ENCODE results near the gene MAD2L2.
A peak's percentile ranks its signal among the peaks of the same experiment; 100 is the strongest.

MAD2L2 gene

DNA sequence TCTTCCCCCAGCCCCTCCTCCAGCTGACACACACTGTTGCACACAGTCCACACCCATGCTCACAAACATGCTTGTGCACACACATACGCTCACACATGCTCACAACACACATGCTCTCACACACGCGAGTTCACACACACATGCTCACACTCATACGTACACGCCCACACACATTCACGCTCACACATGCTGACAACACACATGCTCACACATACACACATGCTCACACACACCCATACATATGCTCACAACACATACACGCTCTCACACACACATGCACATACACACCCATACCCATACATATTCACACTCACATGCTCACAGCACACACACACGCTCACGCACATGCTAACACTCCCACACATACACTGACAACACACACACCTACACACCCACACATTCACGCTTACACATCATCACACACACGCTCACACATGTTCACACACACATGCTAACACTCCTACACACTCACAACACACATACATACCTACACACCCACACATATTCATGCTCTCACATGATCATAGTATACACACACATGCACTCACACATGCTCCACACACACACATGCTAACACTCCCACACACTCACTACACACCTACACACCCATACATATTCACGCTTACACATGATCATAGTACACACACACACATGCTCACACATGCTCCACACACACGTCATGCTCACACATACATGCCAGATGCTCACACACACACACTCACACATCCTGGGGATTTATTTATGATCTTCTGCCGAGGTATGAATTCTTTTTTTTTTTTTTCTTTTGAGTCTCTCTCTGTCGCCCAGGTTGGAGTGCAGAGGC lies 21.2 kb upstream of the MAD2L2 start:
- Histone ChIP-seq H2BK120ac (ENCODE audit: low read depth, low read length) (peak overlapping the region; percentile 70), H3K9me3 (replicated peaks in 1 of 2; ENCODE audit: control insufficient read depth in 2 of 2, insufficient read depth in 1 of 2, low read depth in 1 of 2, low read length in 2 of 2) (peaks cover 0 to 6% of the 10 kb centered on the region in 2 donors), H3K4me2 (ENCODE audit: insufficient read depth, low read length, poor library complexity, severe bottlenecking) (no peak overlapping the region), H2BK5ac (ENCODE audit: low read length) (no peak overlapping the region), H4K91ac (ENCODE audit: low read depth, low read length, poor library complexity) (peak overlapping the region; percentile 60), H3K4me3 (ENCODE audit: low read length in 2 of 2) (peak overlapping the region in 1 of 2 donors; percentile 62), H3K27me3 (ENCODE audit: control insufficient read depth in 3 of 3, insufficient read depth in 3 of 3, low read depth in 1 of 3, low read length in 3 of 3) (peaks cover 0 to 3% (median 0%) of the 10 kb centered on the region in 3 experiments), H3K9ac (ENCODE audit: low read depth, low read length, poor library complexity) (peak overlapping the region; percentile 91), H3K36me3 (replicated peaks in 1 of 2; ENCODE audit: control insufficient read depth in 2 of 2, insufficient read depth in 2 of 2, low read length in 2 of 2) (peaks cover 6 to 17% of the 10 kb centered on the region in 2 donors), H4K8ac (ENCODE audit: low read depth, low read length) (no peak overlapping the region), H3K4me1 (ENCODE audit: control insufficient read depth in 2 of 2, insufficient read depth in 1 of 2, low read depth in 1 of 2, low read length in 2 of 2) (peaks cover 43 to 44% of the 10 kb centered on the region in 2 donors), H3K27ac (replicated peaks; ENCODE audit: low read length) (peak overlapping the region; percentile 25), H2BK15ac (ENCODE audit: low read length) (peak overlapping the region; percentile 75), H3K23ac (ENCODE audit: low read depth, low read length, poor library complexity) (peak overlapping the region; percentile 66), H2AK5ac (ENCODE audit: low read depth, low read length) (peak overlapping the region; percentile 54), H3K14ac (ENCODE audit: low read length) (peak overlapping the region; percentile 99), H3K79me1 (ENCODE audit: low read depth, low read length) (peaks cover 6% of the 10 kb centered on the region), H2AFZ (ENCODE audit: low read length) (no peak overlapping the region), H3K18ac (ENCODE audit: low read length) (peak overlapping the region; percentile 91), H3K4ac (ENCODE audit: low read length) (peak overlapping the region; percentile 95), H2BK12ac (ENCODE audit: low read length) (peak overlapping the region; percentile 95)
- whole genome bisulfite sequencing, 2 donors (ENCODE audit: extremely low coverage in 2 of 2, insufficient read length in 2 of 2, insufficient replicate concordance in 1 of 2), result 100% methylated on average over 2 to 8 of the region's 15 CpGs
- no peak for DNase-seq (ENCODE audit: low spot score)

DNA sequence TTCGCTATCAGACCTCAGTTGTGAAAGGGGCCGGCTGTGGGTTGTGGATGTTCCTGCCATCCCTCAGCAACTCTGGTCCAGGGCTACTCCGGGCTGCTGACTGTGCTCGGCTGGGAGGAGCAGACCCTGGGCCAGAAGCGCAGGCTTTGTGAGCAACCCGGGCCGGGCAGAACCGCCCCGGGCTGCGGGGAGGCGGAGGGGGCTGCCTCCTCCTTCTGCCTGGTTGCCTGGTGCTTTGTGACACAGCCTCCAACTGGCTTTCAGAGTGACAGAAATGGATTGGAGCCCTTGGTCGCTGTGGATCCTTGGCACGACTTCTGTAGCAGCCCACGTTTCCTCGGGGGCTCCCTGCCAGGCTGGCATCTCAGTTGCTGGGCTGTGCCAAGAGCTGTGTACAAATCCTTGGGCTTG lies 20.6 kb upstream of the MAD2L2 start:
- Histone ChIP-seq H3K14ac (ENCODE audit: low read length) (peak overlapping the region; percentile 99), H4K91ac (ENCODE audit: low read depth, low read length, poor library complexity) (peak overlapping the region; percentile 60), H2BK12ac (ENCODE audit: low read length) (peak overlapping the region; percentile 95), H4K8ac (ENCODE audit: low read depth, low read length) (no peak overlapping the region), H3K27me3 (ENCODE audit: control insufficient read depth in 3 of 3, insufficient read depth in 3 of 3, low read depth in 1 of 3, low read length in 3 of 3) (peaks cover 0 to 3% (median 0%) of the 10 kb centered on the region in 3 experiments), H3K27ac (replicated peaks; ENCODE audit: low read length) (peak overlapping the region; percentile 42), H2BK120ac (ENCODE audit: low read depth, low read length) (peak overlapping the region; percentile 70), H2AFZ (ENCODE audit: low read length) (no peak overlapping the region), H3K4me3 (ENCODE audit: low read length in 2 of 2) (no peak overlapping the region), H3K4me2 (ENCODE audit: insufficient read depth, low read length, poor library complexity, severe bottlenecking) (no peak overlapping the region), H3K79me1 (ENCODE audit: low read depth, low read length) (peaks cover 6% of the 10 kb centered on the region), H3K4me1 (ENCODE audit: control insufficient read depth in 2 of 2, insufficient read depth in 1 of 2, low read depth in 1 of 2, low read length in 2 of 2) (peaks cover 43 to 44% of the 10 kb centered on the region in 2 donors), H3K9me3 (replicated peaks in 1 of 2; ENCODE audit: control insufficient read depth in 2 of 2, insufficient read depth in 1 of 2, low read depth in 1 of 2, low read length in 2 of 2) (peaks cover 0 to 6% of the 10 kb centered on the region in 2 donors), H3K36me3 (replicated peaks in 1 of 2; ENCODE audit: control insufficient read depth in 2 of 2, insufficient read depth in 2 of 2, low read length in 2 of 2) (peaks cover 6 to 13% of the 10 kb centered on the region in 2 donors), H3K4ac (ENCODE audit: low read length) (peak overlapping the region; percentile 95), H3K18ac (ENCODE audit: low read length) (peak overlapping the region; percentile 91), H2AK5ac (ENCODE audit: low read depth, low read length) (peak overlapping the region; percentile 95), H3K23ac (ENCODE audit: low read depth, low read length, poor library complexity) (peak overlapping the region; percentile 66), H3K9ac (ENCODE audit: low read depth, low read length, poor library complexity) (peak overlapping the region; percentile 91), H2BK15ac (ENCODE audit: low read length) (peak overlapping the region; percentile 61), H2BK5ac (ENCODE audit: low read length) (no peak overlapping the region)
- no CpG with 5 or more reads among the region's 15 CpGs for WGBS, 2 donors (ENCODE audit: extremely low coverage in 2 of 2, insufficient read length in 2 of 2, insufficient replicate concordance in 1 of 2)
- DNase-seq (ENCODE audit: low spot score), result no peak

DNA sequence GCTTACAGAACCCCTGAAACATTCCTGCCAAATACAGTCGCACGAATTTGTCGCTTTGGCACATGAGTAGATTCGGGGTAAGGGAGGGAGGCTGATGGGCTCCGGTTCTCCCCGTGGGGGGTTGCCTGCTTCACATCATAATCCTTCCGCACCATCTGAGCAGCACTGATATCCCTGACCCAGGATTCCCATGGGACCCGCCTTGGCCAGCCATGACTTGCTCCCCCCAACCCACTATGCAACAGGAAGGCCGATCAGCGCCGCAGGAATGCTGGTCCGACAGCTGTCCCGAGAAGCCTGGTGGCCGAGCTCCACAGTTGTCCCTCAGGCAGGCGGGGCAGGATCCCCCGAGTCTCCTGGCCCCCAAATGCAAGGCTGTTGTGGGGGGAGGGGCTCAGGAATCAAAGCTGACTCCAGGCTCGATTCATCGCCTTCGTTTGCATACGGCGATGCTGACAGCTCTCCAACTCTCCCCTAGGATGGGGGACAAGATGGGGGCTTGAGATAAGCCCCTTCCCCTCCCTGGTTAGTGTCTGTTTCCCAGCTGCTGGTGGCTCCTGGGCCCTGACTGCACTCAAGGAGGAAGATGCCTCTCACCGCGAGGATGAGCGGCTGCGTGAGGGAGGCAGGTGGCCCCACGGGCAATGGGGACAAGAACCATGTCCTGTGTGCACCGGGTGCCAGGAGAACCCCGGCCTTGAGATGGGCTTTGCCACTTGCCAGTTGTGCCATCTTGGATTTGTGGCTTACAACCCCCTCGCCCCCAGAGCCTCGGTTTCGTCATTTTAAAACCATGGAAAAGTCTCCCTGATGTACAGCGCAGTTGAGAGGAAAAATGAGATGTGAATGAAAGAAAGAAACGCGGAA lies 19.9 kb upstream of the MAD2L2 start:
- DNase-seq (ENCODE audit: low spot score), result no peak
- H3K27ac ChIP-seq (replicated peaks; ENCODE audit: low read length), result peak overlapping the region; percentile 42
- H3K4me1 ChIP-seq (ENCODE audit: control insufficient read depth in 2 of 2, insufficient read depth in 1 of 2, low read depth in 1 of 2, low read length in 2 of 2), result peaks cover 42 to 43% of the 10 kb centered on the region in 2 donors

More for the DNA sequence above, 19.9 kb upstream of the MAD2L2 start:
- H3K18ac ChIP-seq (ENCODE audit: low read length), result peak overlapping the region; percentile 95
- peak overlapping the region in 1 of 2 donors; percentile 23 for H3K4me3 ChIP-seq (ENCODE audit: low read length in 2 of 2)
- peak overlapping the region; percentile 70 for H2BK120ac ChIP-seq (ENCODE audit: low read depth, low read length)
- H3K23ac ChIP-seq (ENCODE audit: low read depth, low read length, poor library complexity), result peak overlapping the region; percentile 89
- no peak overlapping the region for H2AFZ ChIP-seq (ENCODE audit: low read length)
- peaks cover 6 to 12% of the 10 kb centered on the region in 2 donors for H3K36me3 ChIP-seq (replicated peaks in 1 of 2; ENCODE audit: control insufficient read depth in 2 of 2, insufficient read depth in 2 of 2, low read length in 2 of 2)
- H4K8ac ChIP-seq (ENCODE audit: low read depth, low read length), result no peak overlapping the region
- H3K4ac ChIP-seq (ENCODE audit: low read length), result no peak overlapping the region
- peaks cover 0 to 3% (median 0%) of the 10 kb centered on the region in 3 experiments for H3K27me3 ChIP-seq (ENCODE audit: control insufficient read depth in 3 of 3, insufficient read depth in 3 of 3, low read depth in 1 of 3, low read length in 3 of 3)
- H2BK12ac ChIP-seq (ENCODE audit: low read length), result no peak overlapping the region
- H3K9ac ChIP-seq (ENCODE audit: low read depth, low read length, poor library complexity), result peak overlapping the region; percentile 63
- H2BK15ac ChIP-seq (ENCODE audit: low read length), result peak overlapping the region; percentile 69
- H3K79me1 ChIP-seq (ENCODE audit: low read depth, low read length), result peaks cover 6% of the 10 kb centered on the region
- H3K14ac ChIP-seq (ENCODE audit: low read length), result no peak overlapping the region
- peak overlapping the region; percentile 95 for H2AK5ac ChIP-seq (ENCODE audit: low read depth, low read length)
- H3K9me3 ChIP-seq (replicated peaks in 1 of 2; ENCODE audit: control insufficient read depth in 2 of 2, insufficient read depth in 1 of 2, low read depth in 1 of 2, low read length in 2 of 2), result peaks cover 0 to 6% of the 10 kb centered on the region in 2 donors
- H3K4me2 ChIP-seq (ENCODE audit: insufficient read depth, low read length, poor library complexity, severe bottlenecking), result no peak overlapping the region
- peak overlapping the region; percentile 66 for H4K91ac ChIP-seq (ENCODE audit: low read depth, low read length, poor library complexity)
- no CpG with 5 or more reads among the region's 34 CpGs for WGBS, 2 donors (ENCODE audit: extremely low coverage in 2 of 2, insufficient read length in 2 of 2, insufficient replicate concordance in 1 of 2)
- H2BK5ac ChIP-seq (ENCODE audit: low read length), result peak overlapping the region; percentile 46

All from neuronal stem cell (in vitro differentiated cells).